HEK293T (cell line): ENCODE data around the gene MRPS6.

Experiments used
- BHLHE40 ChIP-seq: fragments of 450-650 bp; IDR thresholded peaks from 2 replicates; pipeline ENCODE4 v1.6.1; 2016; ENCODE audit warnings: mild to moderate bottlenecking, moderate library complexity, borderline replicate concordance
- CTBP1 ChIP-seq: fragments of 450-650 bp; IDR thresholded peaks from 2 replicates; pipeline ENCODE4 v1.6.1; 2016; ENCODE audit warnings: borderline replicate concordance
- ELF4 ChIP-seq: fragments of 450-650 bp; IDR thresholded peaks from 2 replicates; pipeline ENCODE4 v1.6.1; 2017; ENCODE audit warnings: antibody characterized with exemption
- FOXA1 ChIP-seq: fragments of 450-650 bp; IDR thresholded peaks from 2 replicates; pipeline ENCODE4 v1.6.1; 2016; ENCODE audit warnings: mild to moderate bottlenecking
- FOXK2 ChIP-seq: fragments of 450-650 bp; IDR thresholded peaks from 2 replicates; pipeline ENCODE4 v1.6.1; 2016; ENCODE audit warnings: mild to moderate bottlenecking
- FOXM1 ChIP-seq: fragments of 450-650 bp; IDR thresholded peaks from 2 replicates; pipeline ENCODE4 v1.6.1; 2017; ENCODE audit warnings: mild to moderate bottlenecking, borderline replicate concordance
- L3MBTL2 ChIP-seq: fragments of 450-650 bp; conservative IDR thresholded peaks from 2 replicates; pipeline ENCODE4 v1.6.1; 2016; ENCODE audit warnings: mild to moderate bottlenecking
- LEF1 ChIP-seq: fragments of 450-650 bp; IDR thresholded peaks from 2 replicates; pipeline ENCODE4 v1.6.1; 2017; ENCODE audit warnings: mild to moderate bottlenecking, borderline replicate concordance
- NFRKB ChIP-seq: fragments of 450-650 bp; IDR thresholded peaks from 2 replicates; pipeline ENCODE4 v1.6.1; 2016; ENCODE audit warnings: mild to moderate bottlenecking, moderate library complexity
- PKNOX1 ChIP-seq: fragments of 450-650 bp; IDR thresholded peaks from 2 replicates; pipeline ENCODE4 v1.6.1; 2016
- SP1 ChIP-seq: fragments of 450-650 bp; IDR thresholded peaks from 2 replicates; pipeline ENCODE4 v1.6.1; 2017
- SUZ12 ChIP-seq: fragments of 450-650 bp; IDR thresholded peaks from 2 replicates; pipeline ENCODE4 v1.6.1; 2016; ENCODE audit warnings: mild to moderate bottlenecking
- TARDBP ChIP-seq: fragments of 450-650 bp; IDR thresholded peaks from 2 replicates; pipeline ENCODE4 v1.6.1; 2016
- ZNF384 ChIP-seq: fragments of 450-650 bp; IDR thresholded peaks from 2 replicates; pipeline ENCODE4 v1.6.1; 2016

- TF ChIP-seq ELF4 (no peak), FOXM1 (no peak), SP1 (no peak), CTBP1 (no peak), NFRKB (no peak), PKNOX1 (no peak), FOXK2 (no peak), LEF1 (no peak), L3MBTL2 (no peak), BHLHE40 (no peak), SUZ12 (no peak), ZNF384 (no peak), TARDBP (no peak), FOXA1 (no peak)
Observed at GRCh38 chr21:34082769-34083168, 9.4 kb downstream of the MRPS6 start.
